Neural cell (in vitro differentiated cells): ENCODE data around the gene AFG3L2. TPM values are rescaled to one million over a fixed set of nuclear protein-coding genes. Genes with fewer than 3 reads are reported as not detected.

ENCODE experiments used
- H2AFZ ChIP-seq: fragments of 200-600, 300-800 bp; sonication (generic), shearing (Covaris generic); 2 replicates; pipeline ENCODE4 v1.6.0; 2014; ENCODE audit warnings: low read depth, mild to moderate bottlenecking, antibody characterized with exemption, low read length, moderate library complexity
- H3F3A ChIP-seq: fragments of 200-600 bp; shearing (Covaris generic); 2 replicates; pipeline ENCODE4 v1.6.1; 2016; ENCODE audit warnings: mild to moderate bottlenecking, moderate library complexity, mixed read lengths, antibody characterized with exemption, low read length; ENCODE audit not compliant: insufficient read depth, poor library complexity, severe bottlenecking
- H3K27ac ChIP-seq: fragments of 200-600, 300-800 bp; sonication (generic), shearing (Covaris generic); 2 replicates; pipeline ENCODE4 v1.5.1; 2014; ENCODE audit warnings: mild to moderate bottlenecking, low read length, moderate library complexity
- H3K27me3 ChIP-seq: fragments of 300-800, 200-600 bp; sonication (generic), shearing (Covaris generic); 2 replicates; pipeline ENCODE4 v1.6.0; 2014; ENCODE audit warnings: mild to moderate bottlenecking, low read depth, low read length, moderate library complexity; ENCODE audit not compliant: insufficient read depth
- H3K36me3 ChIP-seq: fragments of 300-800, 200-600 bp; sonication (generic), shearing (Covaris generic); 2 replicates; pipeline ENCODE4 v1.5.1; 2014; ENCODE audit warnings: mild to moderate bottlenecking, antibody characterized with exemption, low read length, moderate library complexity; ENCODE audit not compliant: insufficient read depth
- H3K4me2 ChIP-seq: fragments of 300-800, 200-600 bp; sonication (generic), shearing (Covaris generic); 2 replicates; pipeline ENCODE4 v1.6.0; 2014; ENCODE audit warnings: mild to moderate bottlenecking, low read length
- H3K4me3 ChIP-seq: fragments of 300-800, 200-600 bp; sonication (generic), shearing (Covaris generic); 2 replicates; pipeline ENCODE4 v1.5.1; 2014; ENCODE audit warnings: mild to moderate bottlenecking, low read length, moderate library complexity
- H3K79me2 ChIP-seq: fragments of 200-600 bp; shearing (Covaris generic); replicated peaks from 2 replicates; pipeline ENCODE4 v1.6.0; 2014; ENCODE audit warnings: mild to moderate bottlenecking, low read length, moderate library complexity; ENCODE audit not compliant: insufficient read depth
- H3K9ac ChIP-seq: fragments of 300-800, 200-600 bp; sonication (generic), shearing (Covaris generic); 2 replicates; pipeline ENCODE4 v1.6.1; 2016; ENCODE audit warnings: mild to moderate bottlenecking, low read length, mixed read lengths
- H3K9me2 ChIP-seq: fragments of 200-600 bp; shearing (Covaris generic); 2 replicates; pipeline ENCODE4 v1.6.1; 2016; ENCODE audit warnings: mild to moderate bottlenecking, low read length, mixed read lengths; ENCODE audit not compliant: insufficient read depth
- H3K9me3 ChIP-seq: fragments of 200-600, 300-800 bp; sonication (generic), shearing (Covaris generic); 2 replicates; pipeline ENCODE4 v1.6.1; 2016; ENCODE audit warnings: mild to moderate bottlenecking, mixed run types, low read length, moderate library complexity, mixed read lengths
- H4K20me1 ChIP-seq: fragments of 200-600 bp; shearing (Covaris generic); 2 replicates; pipeline ENCODE4 v1.6.1; 2016; ENCODE audit warnings: mild to moderate bottlenecking, mixed run types; ENCODE audit not compliant: insufficient read depth
- CTCF ChIP-seq: fragments of 450-650 bp; IDR thresholded peaks from 2 replicates; pipeline ENCODE4 v1.5.1; 2014; ENCODE audit warnings: antibody characterized with exemption, mild to moderate bottlenecking, moderate library complexity; ENCODE audit not compliant: poor library complexity, severe bottlenecking
- EP300 ChIP-seq: fragments of 450-650 bp; conservative IDR thresholded peaks from 2 replicates; pipeline ENCODE4 v1.6.1; 2014; ENCODE audit warnings: antibody characterized with exemption, mild to moderate bottlenecking, moderate library complexity; ENCODE audit not compliant: poor library complexity, severe bottlenecking
- EZH2 ChIP-seq: fragments of 200-600, 300-800 bp; shearing (Covaris generic), sonication (generic); IDR thresholded peaks from 2 replicates; pipeline ENCODE4 v1.6.1; 2014; ENCODE audit warnings: antibody characterized with exemption, low read length, borderline replicate concordance, mild to moderate bottlenecking; ENCODE audit not compliant: insufficient read depth, poor library complexity, severe bottlenecking
- MXI1 ChIP-seq: fragments of 450-650 bp; conservative IDR thresholded peaks from 2 replicates; pipeline ENCODE4 v1.6.1; 2014; ENCODE audit warnings: antibody characterized with exemption, mild to moderate bottlenecking; ENCODE audit not compliant: poor library complexity, severe bottlenecking
- POLR2AphosphoS5 ChIP-seq: IDR thresholded peaks from 2 replicates; pipeline ENCODE4 v1.6.1; 2012
- RAD21 ChIP-seq: fragments of 450-650 bp; conservative IDR thresholded peaks from 2 replicates; pipeline ENCODE4 v1.6.1; 2014; ENCODE audit warnings: antibody characterized with exemption, mild to moderate bottlenecking, moderate library complexity
- REST ChIP-seq: IDR thresholded peaks from 2 replicates; pipeline ENCODE4 v1.6.1; 2012; ENCODE audit warnings: borderline replicate concordance
- SMC3 ChIP-seq: fragments of 450-650 bp; conservative IDR thresholded peaks from 2 replicates; pipeline ENCODE4 v1.6.1; 2014; ENCODE audit warnings: antibody characterized with exemption, mild to moderate bottlenecking, moderate library complexity; ENCODE audit not compliant: poor library complexity
- TAF1 ChIP-seq: IDR thresholded peaks from 2 replicates; pipeline ENCODE4 v1.6.1; 2012; ENCODE audit warnings: low read depth
- polyA plus RNA-seq: library from polyadenylated mRNA; depleted of rRNA; stranded (reverse); fragments of >200 nt; gene quantifications from 2 replicates; pipeline ENCODE4 v1.2.3, GENCODE V29; 2014

The AFG3L2 gene
- polyA plus RNA-seq, 1 donor from 2014 or later, result 49.4 TPM

GRCh38 chr18:12417687-12418086, 40.7 kb upstream of the AFG3L2 start:
- Histone ChIP-seq H3K79me2 (no peaks in the 10 kb centered on the region), H3K27ac (no peak overlapping the region), H2AFZ (no peak overlapping the region), H3K9me3 (no peaks in the 10 kb centered on the region), H3K27me3 (peaks cover 5% of the 10 kb centered on the region), H3K9ac (no peak overlapping the region), H3K4me3 (no peak overlapping the region), H4K20me1 (no peaks in the 10 kb centered on the region), H3K9me2 (no peaks in the 10 kb centered on the region), H3K36me3 (no peaks in the 10 kb centered on the region), H3F3A (no peaks in the 10 kb centered on the region), H3K4me2 (no peak overlapping the region)
- TF ChIP-seq RAD21 (no peak), REST (no peak), CTCF (no peak), MXI1 (no peak), POLR2AphosphoS5 (no peak), TAF1 (no peak), EP300 (no peak), EZH2 (no peak), SMC3 (no peak)

GRCh38 chr18:12416098-12416729, 39.2 kb upstream of the AFG3L2 start:
- Histone ChIP-seq H3K9me2 (no peaks in the 10 kb centered on the region), H3K9ac (no peak overlapping the region), H3K36me3 (no peaks in the 10 kb centered on the region), H3K4me3 (no peak overlapping the region), H4K20me1 (no peaks in the 10 kb centered on the region), H2AFZ (no peak overlapping the region), H3K9me3 (no peaks in the 10 kb centered on the region), H3K79me2 (no peaks in the 10 kb centered on the region), H3K27me3 (peaks cover 5% of the 10 kb centered on the region), H3K27ac (no peak overlapping the region), H3K4me2 (no peak overlapping the region), H3F3A (no peaks in the 10 kb centered on the region)
- TF ChIP-seq TAF1 (no peak), SMC3 (no peak), MXI1 (no peak), EZH2 (no peak), CTCF (no peak), EP300 (no peak), REST (no peak), RAD21 (no peak), POLR2AphosphoS5 (no peak)
